ENCODE measurements around the gene COPS7A. TPM values are rescaled to one million over a fixed set of nuclear protein-coding genes. Genes with fewer than 3 reads are reported as not detected.

Gene COPS7A
- total RNA-seq, 1 experiment from 2014 or later = 34.2 TPM

DNA sequence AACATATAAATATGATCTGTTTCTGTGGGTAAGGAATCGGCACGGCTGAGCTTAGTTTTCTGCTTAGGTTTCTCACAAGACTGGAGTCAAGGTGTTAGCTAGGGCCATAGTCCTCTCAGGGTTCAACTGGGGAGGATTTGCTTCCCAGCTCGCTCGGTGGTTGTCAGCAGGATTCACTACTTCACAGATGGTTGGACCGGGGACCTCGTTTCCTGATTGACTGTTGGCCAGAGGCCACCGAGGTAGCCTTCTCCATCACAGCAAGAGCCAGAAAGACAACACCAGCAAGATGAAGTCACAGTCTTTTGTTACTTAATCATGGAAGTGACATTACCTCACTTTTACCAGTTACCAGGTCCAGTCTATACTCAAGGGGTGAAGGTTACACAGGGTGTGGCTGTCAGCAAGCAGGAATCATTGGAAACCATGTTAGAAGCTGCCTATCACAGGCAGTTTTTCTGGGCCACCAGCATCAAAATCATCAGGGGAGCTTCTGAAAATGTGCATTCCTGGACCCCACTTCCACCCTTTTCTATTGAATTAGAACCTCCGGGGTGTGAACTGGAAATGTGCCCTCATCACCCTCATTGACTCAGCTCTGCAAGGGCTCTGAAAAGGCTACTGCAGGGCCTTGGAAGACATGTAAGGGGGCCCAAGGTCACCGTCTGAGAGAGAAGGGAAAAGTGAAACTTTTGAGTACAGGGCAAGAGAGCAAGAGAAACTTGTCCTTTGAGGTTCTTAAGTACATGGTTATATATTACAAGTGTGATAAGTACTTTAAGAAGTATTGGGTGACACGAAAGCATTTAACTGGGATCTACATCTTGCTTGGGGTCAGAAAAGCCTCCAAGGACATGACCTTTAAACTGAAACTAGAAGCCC, 10.9 kb downstream of the COPS7A start:
- Mint-ChIP-seq H3K27me3 (ENCODE audit: low read depth) (no peaks in the 10 kb centered on the region), H3K27ac (no peak overlapping the region; a peak in 1 of 7 replicates), H3K4me3 (no peak overlapping the region; a peak in 1 of 5 replicates), H3K9me3 (no peaks in the 10 kb centered on the region), H3K4me1 (peaks cover 4 to 7% of the 10 kb centered on the region in 2 experiments; a peak in 3 of 4 replicates), H3K36me3 (ENCODE audit: insufficient read depth in 1 of 3, low read depth in 3 of 3) (peaks cover 14 to 18% (median 16%) of the 10 kb centered on the region in 3 experiments)
- H2BK15ac ChIP-seq (ENCODE audit: low read depth, low read length) = no peak overlapping the region
- H3K27me3 ChIP-seq (ENCODE audit: insufficient read depth, low read length) = no peaks in the 10 kb centered on the region
- no peak overlapping the region for H4K5ac ChIP-seq (ENCODE audit: insufficient read length, low read depth, low read length)
- no peaks in the 10 kb centered on the region for H3K79me1 ChIP-seq (ENCODE audit: insufficient read depth, low read depth, low read length, poor library complexity, severe bottlenecking)
- H3K18ac ChIP-seq (ENCODE audit: insufficient read length, low read depth, low read length) = no peak overlapping the region
- H3K79me2 ChIP-seq (ENCODE audit: insufficient read depth, low read length) = no peaks in the 10 kb centered on the region
- TF ChIP-seq, protein P1, sequence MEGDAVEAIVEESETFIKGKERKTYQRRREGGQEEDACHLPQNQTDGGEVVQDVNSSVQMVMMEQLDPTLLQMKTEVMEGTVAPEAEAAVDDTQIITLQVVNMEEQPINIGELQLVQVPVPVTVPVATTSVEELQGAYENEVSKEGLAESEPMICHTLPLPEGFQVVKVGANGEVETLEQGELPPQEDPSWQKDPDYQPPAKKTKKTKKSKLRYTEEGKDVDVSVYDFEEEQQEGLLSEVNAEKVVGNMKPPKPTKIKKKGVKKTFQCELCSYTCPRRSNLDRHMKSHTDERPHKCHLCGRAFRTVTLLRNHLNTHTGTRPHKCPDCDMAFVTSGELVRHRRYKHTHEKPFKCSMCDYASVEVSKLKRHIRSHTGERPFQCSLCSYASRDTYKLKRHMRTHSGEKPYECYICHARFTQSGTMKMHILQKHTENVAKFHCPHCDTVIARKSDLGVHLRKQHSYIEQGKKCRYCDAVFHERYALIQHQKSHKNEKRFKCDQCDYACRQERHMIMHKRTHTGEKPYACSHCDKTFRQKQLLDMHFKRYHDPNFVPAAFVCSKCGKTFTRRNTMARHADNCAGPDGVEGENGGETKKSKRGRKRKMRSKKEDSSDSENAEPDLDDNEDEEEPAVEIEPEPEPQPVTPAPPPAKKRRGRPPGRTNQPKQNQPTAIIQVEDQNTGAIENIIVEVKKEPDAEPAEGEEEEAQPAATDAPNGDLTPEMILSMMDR (conservative IDR thresholded peaks at IDR 0.05) = no peak
- no peak overlapping the region for H2BK5ac ChIP-seq (ENCODE audit: insufficient read length, low read length)
- no CpG with 5 or more reads among the region's 10 CpGs for WGBS (ENCODE audit: extremely low coverage, insufficient read length, low lambda C conversion rate)
- no peak overlapping the region for H3K4ac ChIP-seq (ENCODE audit: low read depth, low read length)
- no peaks in the 10 kb centered on the region for H4K20me1 ChIP-seq (ENCODE audit: control insufficient read depth, insufficient read depth, insufficient read length)
- no peak overlapping the region for H4K8ac ChIP-seq (replicated peaks; ENCODE audit: insufficient read length, low read depth, low read length)
- no peak overlapping the region for H3T11ph ChIP-seq (ENCODE audit: low read length)
- no peaks in the 10 kb centered on the region for H3K23me2 ChIP-seq (ENCODE audit: insufficient read length, low read depth, low read length, poor library complexity, severe bottlenecking)
- H3K9me3 ChIP-seq (ENCODE audit: control insufficient read depth, low read depth, low read length) = no peaks in the 10 kb centered on the region
- H3K9ac ChIP-seq (ENCODE audit: extremely low read depth, insufficient read length, low read length) = no peak overlapping the region
- H3K56ac ChIP-seq (ENCODE audit: insufficient read length, low read depth, low read length) = no peak overlapping the region
- H3K23ac ChIP-seq (ENCODE audit: insufficient read length, low read depth, low read length) = no peak overlapping the region
- H2AFZ ChIP-seq (ENCODE audit: low read length) = no peak overlapping the region
- H2BK20ac ChIP-seq (ENCODE audit: low read depth, low read length, poor library complexity, severe bottlenecking) = no peak overlapping the region
- H4K91ac ChIP-seq (ENCODE audit: insufficient read length, low read depth, low read length) = no peak overlapping the region
- H3K4me1 ChIP-seq (ENCODE audit: insufficient read depth, low read length) = no peaks in the 10 kb centered on the region
- no peak overlapping the region for H3K27ac ChIP-seq (ENCODE audit: insufficient read length, low read depth, low read length)
- no peak overlapping the region for H2AK5ac ChIP-seq (ENCODE audit: insufficient read length, low read length)
- H3K14ac ChIP-seq (ENCODE audit: insufficient read depth, low read length) = no peak overlapping the region
- H3K4me2 ChIP-seq (ENCODE audit: insufficient read depth, insufficient read length, low read length) = no peak overlapping the region
- no peak for DNase-seq
- H2BK120ac ChIP-seq (ENCODE audit: low read depth, low read length, poor library complexity, severe bottlenecking) = no peak overlapping the region
- H2BK12ac ChIP-seq (ENCODE audit: insufficient read length, low read depth, low read length) = no peak overlapping the region
